Activated gamma-delta T cell (primary cell): ENCODE measurements around the gene AP5S1.
"Not testable (repeated sequence)": the region's sequence is repeated elsewhere in the genome, so short reads cannot be mapped to it uniquely, and the experiment has no call there.

ENCODE experiments used
- DNase-seq: peaks from one replicate; lab custom pipeline; 2025; lab: John Stamatoyannopoulos, UW

The AP5S1 gene

DNA sequence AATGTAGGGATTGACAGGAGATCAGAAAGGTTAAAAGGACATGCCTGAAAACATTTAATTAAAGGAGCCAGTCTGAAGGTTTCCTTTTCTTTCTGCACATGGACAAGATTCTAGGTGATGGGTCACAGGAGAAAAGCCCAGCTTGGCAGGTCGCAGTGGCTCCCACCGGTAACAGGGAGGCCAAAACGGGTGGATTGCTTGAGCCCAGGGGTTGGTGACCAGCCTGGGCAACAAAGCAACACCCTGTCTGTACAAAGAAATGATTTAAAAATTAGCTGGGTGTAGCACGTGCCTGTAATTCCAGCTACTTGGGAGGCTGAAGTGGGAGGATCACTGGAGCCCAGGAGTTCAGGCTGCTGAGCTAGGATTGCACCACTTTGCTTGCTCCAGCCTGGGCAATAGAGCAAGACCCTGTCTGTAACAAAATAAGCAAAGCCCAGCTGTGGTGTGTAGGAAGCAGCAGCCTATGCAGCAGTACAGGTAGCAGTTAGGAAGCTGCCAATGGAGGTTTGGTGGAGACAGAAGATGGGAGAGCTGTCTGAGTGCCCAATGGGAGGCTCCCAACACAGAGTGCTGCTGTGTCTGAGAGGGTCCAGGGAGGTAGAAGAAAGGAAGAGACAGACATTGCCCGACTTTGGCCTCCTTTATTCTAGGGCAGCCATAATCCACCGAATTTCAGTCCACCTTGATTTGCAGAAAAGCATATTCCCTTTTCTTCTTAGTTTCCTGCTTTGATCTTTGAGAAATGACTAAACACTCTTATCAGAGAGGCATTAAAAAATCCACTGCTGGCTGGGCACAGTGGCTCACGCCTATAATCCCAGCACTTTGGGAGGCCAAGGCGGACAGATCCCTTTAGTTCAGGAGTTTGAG lies 7.1 kb upstream of the AP5S1 start:
- no peak for DNase-seq

DNA sequence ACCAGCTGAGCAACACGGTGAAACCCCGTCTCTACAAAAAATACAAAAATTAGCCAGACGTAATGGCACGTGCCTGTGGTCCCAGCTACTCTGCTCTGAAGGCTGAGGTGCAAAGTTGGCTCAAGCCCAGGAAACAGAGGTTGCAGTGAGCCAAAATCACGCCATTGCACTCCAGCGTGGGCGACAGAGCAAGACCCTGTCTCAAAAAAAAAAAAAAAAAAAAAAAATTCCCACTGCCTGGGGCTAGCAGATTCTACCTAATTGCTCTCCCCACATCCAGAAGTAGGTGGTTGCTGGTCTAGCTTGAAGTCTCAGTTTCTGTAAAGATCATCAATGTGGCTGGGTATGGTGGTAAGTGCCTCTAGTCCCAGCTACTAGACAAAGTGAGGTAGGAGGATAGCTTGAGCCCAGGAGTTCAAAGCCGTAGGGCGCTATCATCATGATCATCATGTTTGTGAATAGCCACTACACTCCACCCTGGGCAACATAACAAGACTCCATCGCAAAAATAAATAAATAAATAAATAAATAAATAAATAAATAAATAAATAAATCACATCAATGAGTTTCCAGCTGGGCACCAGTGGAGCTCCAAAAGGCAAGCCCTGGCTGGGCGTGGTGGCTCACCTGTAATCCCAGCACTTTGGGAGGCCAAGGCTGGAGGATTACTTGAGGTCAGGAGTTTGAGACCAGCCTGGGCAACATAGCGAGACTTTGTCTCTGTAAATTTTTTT lies 6.3 kb upstream of the AP5S1 start:
- no peak for DNase-seq

DNA sequence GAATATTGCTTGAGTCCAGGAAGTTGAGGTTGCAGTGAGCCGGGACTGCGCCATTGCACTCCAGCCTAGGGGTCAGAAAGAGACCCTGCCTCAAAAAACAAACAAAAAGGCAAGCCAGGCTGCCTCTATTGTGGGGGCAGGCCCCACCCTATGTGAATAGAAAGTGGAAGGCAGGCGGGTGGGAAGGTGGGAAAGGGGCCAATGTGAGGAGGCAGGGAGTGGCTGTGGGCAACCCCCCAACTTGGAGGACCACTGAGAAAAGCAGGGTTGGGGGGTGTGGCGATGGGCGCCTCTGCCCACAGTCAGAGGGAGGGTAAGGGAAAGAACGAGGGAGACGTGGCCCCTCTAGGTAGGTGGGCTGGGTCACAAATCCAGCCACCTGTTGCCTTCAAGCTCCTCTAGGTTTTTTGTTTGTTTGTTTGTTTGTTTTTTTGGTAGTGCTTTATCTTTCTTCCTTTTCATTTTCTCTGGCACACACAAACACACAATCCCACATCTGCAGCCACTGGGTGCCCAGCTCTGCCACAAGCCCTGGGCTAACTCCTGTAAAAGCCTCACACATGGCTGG lies 5.3 kb upstream of the AP5S1 start:
- DNase-seq: no peak

DNA sequence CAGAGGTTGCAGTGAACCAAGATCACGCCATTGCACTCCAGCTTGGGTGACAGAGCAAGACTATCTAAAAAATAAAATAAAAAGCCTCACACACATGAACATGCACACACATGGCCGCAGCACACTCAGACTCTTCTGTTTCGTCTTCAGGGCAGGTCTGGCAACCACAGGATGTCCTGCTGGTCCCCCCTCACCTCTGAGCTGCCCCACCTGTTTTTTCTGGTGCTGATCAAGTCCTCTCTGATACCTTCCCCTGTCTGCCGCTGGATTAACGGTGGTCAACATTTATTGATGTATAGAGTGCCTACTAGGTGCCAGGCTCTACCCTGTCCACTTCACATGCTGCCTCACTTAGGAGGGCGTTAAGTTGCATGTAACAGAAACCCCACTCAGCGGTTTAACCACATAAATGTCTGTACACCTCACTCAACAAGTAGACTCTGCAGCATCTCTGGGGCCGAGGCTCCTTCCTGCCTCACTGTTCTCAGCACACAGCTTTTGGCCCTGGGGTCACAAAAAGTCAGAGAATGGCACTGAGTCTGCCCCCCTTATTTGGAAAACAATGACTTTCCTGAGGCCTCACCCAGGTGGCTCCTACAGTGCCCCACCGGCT lies 4.5 kb upstream of the AP5S1 start:
- no peak for DNase-seq

DNA sequence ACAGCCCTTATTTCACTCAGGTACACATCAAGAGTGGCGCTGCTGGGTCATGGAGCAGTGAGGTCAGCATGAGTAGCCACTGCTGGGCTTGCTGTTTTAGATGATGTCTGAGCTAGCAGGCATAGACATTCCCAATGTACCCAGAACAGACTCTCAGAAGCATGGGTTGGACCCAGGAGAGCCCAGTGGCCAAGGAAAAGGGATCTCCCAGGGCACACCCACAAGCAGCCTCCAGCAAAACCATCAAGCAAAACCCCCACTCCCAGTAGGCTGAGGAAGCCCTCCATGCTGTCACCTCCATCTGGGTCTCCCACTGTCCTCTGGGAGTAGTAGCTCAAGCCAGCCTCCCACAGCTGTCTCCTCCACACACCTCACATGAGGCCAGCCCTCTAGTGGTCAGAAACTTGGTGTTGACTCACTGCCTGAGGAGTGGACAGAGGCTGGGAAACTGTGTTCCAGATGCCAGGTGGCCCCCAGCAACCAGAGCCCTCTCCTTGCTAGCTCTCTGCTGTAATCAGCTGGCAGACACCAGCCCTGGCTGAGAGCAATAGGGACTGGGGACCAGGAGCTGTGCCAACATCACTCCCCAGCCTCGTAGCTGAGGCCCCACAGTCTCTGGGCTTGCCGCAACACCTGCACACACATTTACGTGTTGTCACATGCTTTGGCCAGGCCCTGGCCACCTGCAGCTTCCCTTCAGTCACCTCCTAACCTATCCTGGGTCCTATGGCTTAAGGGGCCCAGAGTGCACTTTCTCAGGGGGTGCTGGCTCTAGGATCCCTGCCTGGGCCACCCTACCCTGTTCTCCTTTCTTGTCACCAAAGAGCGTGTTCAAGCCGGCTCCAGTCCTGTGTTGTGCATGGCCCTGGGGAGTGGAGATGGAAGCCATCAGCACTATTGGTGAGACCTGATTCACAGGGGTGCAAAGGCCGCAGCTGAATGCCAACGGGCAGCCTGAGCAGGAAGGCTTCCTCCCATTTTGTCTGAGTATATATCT lies 1.9 kb upstream of the AP5S1 start:
- no peak for DNase-seq

DNA sequence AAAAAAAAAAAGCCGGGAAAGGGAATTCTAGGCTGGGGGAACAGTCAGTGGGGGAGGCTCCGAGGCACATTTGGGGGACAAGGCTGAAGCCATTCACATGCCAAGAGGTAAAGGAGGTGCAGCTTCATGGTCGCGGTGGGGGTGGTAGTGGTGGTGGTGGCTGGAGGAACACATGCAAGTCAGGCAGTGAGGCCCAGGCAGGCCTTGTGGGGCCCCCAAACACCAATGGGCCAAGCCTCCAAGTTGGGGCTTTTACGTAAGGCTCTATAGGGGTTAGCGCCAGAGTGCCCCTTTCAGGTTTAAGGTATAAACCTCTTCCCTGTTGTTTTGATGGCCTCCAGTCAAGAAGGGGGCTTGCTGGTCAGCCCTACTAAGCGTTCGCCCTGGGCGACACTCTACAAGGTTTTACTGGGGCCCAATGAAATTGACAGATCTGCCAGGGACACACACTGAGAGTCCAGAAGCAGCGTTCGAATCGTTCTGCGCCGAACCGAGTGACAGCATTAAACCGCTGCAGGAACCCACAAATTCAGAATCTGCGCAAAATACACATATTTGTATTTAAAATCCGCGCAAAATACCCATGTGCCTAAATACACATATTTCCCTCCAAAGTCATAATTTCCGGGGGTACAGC lies 818 bp upstream of the AP5S1 start:
- DNase-seq: no peak

DNA sequence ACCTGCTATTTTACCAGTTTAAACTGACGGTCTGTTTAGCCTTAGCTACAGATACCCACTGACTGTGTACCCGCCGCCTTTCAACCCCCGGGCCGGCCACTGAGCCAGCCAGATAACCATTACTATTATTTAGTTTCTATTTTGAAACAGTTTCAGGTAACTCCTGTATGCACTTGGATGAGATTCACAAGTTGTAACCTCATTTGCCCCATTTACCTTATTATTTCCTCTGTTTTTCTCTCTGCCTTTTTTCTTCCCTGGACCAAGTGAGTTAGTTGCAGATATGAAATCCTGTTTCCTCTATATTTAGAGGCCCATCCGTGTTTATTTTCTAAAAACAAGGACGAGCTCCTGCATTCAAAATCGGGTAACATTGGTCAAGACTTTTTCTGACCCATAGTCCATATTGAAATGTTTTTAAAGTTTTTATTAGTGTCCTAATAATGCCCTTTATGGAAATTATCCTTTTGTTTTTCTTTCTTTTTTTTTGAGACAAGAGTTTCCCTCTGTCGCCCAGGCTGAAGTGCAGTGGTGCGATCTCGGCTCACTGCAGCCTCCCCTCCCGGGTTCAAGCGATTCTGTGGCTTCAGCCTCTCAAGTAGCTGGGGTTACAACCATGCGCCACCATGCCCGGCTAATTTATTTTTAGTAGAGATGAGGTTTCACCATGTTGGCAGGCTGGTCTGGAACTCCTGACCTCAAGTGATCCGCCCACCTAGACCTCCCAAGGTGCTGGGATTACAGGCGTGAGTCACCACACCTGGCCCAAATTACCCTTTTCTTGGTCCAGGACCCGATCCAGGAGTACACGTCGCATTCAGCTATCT lies 767 bp downstream of the AP5S1 start:
- no peak for DNase-seq

DNA sequence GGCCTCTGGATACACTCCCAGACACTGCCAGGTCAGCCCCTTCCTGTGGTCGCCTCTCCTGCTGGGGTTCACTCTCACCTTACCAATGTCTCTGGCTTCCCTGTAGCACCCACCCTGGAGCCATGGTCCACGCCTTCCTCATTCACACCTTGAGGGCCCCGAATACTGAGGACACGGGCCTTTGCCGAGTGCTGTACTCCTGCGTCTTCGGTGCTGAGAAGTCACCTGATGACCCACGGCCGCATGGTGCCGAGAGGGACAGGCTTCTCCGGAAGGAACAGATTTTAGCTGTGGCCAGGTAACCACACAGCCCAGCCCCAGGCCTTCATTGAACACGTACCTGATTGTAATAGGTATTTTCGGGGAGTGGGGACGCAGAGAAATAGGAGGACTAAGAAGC lies 1.6 kb downstream of the AP5S1 start:
- no peak for DNase-seq

DNA sequence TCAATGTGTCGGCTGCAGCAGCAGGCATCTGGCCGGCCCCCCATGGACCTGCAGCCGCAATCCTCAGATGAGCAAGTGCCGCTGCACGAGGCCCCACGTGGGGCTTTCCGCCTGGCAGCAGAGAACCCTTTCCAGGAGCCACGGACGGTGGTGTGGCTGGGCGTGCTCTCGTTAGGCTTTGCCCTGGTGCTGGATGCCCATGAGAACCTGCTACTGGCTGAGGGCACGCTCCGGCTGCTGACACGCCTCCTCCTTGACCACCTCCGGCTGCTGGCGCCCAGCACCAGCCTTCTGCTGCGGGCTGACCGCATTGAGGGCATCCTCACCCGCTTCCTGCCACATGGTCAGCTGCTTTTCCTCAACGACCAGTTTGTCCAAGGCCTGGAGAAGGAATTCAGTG lies 3.5 kb downstream of the AP5S1 start:
- DNase-seq: no peak

DNA sequence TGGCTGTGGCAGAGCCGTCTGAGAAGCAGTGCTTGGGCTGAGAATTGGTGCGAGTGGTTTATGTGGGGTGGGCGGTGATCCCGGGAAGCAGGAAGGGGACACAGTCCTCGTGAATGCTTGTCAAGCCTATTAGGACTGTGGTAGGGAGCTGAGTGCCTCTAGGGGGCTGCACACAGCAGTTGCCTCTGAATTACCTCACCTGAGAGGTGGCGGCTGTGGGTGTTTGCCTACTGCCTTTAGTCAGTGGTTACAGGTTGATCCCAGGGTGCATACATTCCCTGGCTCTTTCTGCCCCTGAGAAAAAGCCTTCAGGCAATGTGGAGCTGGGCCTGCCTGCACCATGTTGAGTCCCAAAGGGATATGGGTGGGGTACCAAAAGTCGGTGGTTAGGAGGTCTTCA lies 5.2 kb downstream of the AP5S1 start:
- no peak for DNase-seq

DNA sequence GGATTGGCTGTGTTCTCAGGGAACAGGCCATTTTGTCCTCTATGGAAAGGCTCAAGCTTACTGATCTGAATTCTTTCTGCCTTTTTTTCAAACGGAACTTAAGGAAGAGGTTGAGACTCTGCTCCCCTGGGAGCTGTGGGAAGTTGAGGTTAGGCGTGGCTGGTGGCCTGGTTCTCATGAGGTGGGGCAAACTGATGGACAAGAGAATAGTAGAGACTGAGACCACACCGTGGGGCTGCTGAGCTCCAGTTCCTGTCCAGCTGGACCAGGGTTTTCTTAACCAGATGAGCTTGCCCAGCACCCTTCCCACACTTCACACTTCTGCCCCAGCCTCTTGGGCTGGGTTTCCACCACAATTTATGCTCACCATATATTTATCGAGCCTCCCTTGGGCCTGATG lies 6.1 kb downstream of the AP5S1 start:
- no peak for DNase-seq

DNA sequence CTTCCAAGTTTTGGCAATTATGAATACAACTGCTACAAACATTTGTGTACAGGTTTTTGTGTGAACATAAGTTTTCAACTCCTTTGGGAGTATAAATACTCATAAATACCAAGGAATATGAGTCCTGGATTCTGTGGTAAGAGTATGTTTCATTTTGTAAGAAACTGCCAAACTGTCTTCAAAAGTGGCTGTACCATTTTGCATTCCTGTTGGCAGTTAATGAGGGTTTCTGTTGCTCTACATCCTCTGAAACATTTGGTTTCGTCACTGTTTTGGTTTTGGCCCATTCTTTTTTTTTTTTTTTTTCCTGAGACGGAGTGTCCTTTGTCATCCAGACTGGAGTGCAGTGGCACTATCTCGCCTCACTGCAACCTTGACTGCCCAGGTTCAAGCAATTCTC lies 8.5 kb downstream of the AP5S1 start:
- no peak for DNase-seq

DNA sequence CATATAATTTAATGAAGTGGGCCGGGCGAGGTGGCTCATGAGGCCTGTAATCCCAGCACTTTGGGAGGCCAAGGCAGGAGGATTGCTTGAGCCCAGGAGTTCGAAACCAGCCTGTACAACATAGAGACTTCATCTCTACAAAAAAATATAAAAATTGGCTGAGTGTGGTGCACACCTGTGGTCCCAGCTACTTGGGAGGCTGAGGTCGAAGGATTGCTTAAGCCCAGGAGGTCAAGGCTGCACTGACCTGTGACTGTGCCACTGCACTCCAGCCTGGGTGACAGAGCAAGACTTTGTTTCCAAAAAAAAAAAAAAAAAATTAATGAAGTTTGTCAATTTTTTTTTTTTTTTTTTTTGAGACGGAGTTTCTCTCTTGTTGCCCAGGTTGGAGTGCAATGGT lies 9.5 kb downstream of the AP5S1 start:
- DNase-seq: not testable (repeated sequence)

DNA sequence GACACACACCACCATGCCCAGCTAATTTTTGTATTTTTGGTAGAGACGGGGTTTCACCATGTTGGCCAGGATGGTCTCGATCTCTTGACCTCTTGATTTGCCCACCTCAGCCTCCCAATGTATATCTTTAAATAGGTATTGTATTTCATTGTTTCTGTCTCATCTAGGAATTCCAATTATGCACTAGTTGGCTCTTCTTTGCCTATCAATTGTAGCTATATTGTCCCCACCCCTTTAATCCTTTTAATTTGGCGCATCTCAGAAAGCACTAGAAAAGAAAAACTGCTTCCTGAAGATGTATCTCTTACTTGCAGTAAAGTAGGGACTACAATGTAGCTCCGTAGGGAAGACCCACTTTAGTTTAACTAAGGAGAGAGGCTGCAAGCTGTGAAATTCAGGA lies 15.8 kb downstream of the AP5S1 start:
- DNase-seq: no peak

DNA sequence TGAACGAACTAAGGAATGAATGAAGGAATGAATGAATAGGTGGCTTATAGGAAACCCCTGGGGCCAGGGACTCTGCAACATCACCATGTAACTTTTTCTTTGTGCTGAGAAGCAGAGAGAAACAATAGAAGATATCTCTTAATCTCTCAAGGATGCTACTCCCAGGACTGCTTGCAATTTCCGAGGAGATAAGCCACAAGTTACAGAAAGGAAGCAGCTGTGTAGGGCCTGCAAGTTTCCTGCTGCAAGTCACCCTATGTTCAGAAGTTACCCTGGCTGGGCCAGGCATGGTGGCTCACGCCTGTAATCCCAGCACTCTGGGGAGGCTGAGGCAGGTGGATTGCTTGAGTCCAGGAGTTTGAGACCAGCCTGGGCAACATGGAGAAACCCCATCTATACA lies 19.0 kb downstream of the AP5S1 start:
- DNase-seq: no peak

DNA sequence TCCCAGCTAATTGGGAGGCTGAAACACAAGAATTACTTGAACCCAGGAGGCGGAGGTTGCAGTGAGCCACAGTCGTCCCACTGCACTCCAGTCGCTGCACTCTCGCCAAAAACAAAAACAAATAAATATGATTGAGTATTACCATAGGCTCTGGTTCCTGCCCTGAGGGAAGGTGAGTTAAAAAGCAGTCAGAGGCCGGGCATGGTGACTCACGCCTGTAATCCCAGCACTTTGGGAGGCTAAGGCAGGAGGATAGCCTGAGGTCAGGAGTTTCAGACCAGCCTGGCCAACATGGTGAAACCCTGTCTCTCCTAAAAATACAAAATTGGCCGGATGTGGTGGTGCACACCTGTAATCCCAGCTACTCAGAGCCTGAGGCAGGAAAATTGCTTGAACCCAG lies 19.9 kb downstream of the AP5S1 start:
- not testable (repeated sequence) for DNase-seq

DNA sequence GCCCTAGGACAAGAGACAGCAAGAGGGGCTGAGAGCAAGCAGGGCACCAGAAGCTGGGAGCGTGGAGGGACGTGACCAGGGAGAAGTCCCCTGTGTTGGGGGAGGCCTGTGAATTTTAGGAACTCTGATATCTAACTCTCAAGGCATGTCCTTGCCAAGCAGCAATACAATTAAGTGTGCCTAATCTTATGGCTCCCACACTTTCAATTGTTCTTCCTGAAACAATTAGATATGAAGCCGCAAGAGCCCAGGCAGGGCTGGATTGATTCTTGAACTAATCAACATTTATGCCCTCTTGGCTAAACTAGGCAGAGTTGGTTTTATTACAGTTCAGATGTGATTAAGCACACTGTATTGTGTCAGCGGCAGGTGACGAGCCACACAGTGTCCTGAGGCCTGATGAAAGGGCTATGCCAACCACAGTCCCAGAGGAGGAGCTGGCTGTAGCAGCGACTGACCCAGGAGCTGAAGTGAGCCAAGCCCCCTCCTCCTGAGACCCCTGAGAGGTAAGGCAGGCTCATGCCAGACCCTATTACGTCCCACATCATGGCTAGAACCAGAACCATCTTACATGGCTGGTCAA lies 22.1 kb downstream of the AP5S1 start:
- DNase-seq: no peak

DNA sequence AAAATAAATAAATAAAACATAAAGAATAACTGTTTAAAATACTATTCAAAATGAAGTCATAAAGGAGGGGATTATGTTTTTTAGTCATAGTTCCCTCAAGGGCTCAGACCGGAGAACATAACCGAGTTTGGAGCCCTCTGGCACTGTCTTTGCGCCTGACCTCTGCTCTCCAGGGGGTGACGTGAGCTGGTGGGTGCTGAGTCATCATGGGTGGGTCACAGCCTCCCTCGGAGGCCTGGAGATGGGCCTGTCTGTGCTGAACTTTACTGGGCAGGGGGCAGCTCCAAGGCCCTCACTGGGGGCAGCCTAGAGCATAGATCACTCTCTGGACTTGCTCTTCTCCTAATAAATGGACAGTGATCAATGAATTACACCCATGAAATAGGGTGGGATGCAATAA lies 23.1 kb downstream of the AP5S1 start:
- no peak for DNase-seq

DNA sequence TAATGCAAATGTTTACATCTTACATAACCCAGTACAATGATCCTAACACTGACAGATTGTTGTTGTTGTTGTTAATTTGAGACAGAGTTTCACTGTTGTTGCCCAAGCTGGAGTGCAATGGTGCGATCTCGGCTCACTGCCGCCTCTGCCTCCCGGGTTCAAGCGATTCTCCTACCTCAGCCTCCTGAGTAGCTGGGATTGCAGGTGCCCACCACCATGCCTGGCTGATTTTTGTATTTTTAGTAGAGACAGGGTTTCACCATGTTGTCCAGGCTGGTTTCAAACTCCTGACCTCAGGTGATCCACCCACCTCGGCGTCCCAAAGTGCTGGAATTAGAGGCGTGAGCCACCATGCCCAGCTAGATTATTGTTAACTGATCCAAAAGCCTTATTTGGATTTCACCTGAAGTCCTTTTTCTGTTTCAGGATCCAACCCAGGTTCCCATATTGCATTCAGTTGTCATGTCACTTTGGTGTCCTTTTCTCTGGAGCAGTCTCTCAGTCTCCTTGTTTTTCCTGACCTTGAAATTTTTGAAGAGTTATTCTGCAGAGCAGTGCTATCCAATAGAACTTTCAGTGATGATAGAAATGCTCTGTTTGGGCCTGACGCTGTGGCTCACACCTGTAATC lies 23.8 kb downstream of the AP5S1 start:
- DNase-seq: not testable (repeated sequence)
